ENCODE data around the gene SLC43A3. TPM values are rescaled to one million over a fixed set of nuclear protein-coding genes. Genes with fewer than 3 reads are reported as not detected.

The SLC43A3 gene
- total RNA-seq, 1 experiment from 2014 or later = 127 TPM

DNA sequence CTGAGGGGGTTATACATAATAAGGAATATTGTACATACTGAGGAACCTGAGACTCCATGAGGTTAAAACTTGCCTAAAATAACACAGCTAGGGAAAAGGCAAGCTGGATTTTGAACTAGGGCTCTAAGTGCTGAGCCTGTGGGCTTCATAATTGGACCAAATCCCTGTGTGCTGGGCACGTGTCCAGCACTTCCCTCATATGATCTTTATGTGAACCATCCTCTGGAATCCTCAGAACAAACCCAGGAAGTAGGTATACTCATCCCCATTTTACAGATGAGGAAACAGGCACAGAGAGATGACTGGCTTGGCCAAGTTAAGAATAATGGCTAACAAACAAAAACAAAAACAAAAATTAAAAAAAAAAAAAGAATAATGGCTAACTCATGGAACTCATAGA is 48.3 kb upstream of the SLC43A3 start:
- Mint-ChIP-seq H3K4me1 (ENCODE audit: low read depth, unreplicated experiment) (peaks cover 15% of the 10 kb centered on the region), H3K4me3 (ENCODE audit: low read depth, unreplicated experiment) (no peak overlapping the region), H3K27me3 (ENCODE audit: unreplicated experiment) (peaks cover 32% of the 10 kb centered on the region), H3K9me3 (ENCODE audit: low read depth, unreplicated experiment) (no peaks in the 10 kb centered on the region), H3K36me3 (ENCODE audit: insufficient read depth, unreplicated experiment) (peaks cover 17% of the 10 kb centered on the region), H3K27ac (ENCODE audit: unreplicated experiment) (no peak overlapping the region)
- BruUV-seq (replicated peaks) = no TSS peak
- intact Hi-C loops (cut with micrococcal nuclease; ENCODE audit: unreplicated experiment) = no loop called here
- DNase-seq = no peak
- CTCF ChIA-PET = no interaction called here
- TF ChIP-seq, protein P1, sequence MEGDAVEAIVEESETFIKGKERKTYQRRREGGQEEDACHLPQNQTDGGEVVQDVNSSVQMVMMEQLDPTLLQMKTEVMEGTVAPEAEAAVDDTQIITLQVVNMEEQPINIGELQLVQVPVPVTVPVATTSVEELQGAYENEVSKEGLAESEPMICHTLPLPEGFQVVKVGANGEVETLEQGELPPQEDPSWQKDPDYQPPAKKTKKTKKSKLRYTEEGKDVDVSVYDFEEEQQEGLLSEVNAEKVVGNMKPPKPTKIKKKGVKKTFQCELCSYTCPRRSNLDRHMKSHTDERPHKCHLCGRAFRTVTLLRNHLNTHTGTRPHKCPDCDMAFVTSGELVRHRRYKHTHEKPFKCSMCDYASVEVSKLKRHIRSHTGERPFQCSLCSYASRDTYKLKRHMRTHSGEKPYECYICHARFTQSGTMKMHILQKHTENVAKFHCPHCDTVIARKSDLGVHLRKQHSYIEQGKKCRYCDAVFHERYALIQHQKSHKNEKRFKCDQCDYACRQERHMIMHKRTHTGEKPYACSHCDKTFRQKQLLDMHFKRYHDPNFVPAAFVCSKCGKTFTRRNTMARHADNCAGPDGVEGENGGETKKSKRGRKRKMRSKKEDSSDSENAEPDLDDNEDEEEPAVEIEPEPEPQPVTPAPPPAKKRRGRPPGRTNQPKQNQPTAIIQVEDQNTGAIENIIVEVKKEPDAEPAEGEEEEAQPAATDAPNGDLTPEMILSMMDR (IDR thresholded peaks at IDR 0.05; ENCODE audit: unreplicated experiment) = no peak

DNA sequence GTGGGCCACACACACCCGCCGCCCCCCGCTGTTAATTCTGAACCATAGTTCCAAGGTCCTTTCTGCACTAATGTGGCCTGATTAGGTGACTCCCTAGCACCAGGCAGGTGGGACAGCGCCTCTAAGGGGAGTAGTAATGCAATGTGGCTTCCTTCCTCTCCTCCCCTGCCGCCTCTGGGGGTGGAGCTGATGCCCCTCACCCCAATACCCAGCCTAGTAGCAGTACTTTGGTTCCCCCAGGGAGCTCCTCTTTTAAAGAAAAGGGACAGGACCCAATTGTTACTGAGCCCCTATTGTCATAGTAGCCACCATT is 47.8 kb upstream of the SLC43A3 start:
- no TSS peak for BruUV-seq (replicated peaks)

DNA sequence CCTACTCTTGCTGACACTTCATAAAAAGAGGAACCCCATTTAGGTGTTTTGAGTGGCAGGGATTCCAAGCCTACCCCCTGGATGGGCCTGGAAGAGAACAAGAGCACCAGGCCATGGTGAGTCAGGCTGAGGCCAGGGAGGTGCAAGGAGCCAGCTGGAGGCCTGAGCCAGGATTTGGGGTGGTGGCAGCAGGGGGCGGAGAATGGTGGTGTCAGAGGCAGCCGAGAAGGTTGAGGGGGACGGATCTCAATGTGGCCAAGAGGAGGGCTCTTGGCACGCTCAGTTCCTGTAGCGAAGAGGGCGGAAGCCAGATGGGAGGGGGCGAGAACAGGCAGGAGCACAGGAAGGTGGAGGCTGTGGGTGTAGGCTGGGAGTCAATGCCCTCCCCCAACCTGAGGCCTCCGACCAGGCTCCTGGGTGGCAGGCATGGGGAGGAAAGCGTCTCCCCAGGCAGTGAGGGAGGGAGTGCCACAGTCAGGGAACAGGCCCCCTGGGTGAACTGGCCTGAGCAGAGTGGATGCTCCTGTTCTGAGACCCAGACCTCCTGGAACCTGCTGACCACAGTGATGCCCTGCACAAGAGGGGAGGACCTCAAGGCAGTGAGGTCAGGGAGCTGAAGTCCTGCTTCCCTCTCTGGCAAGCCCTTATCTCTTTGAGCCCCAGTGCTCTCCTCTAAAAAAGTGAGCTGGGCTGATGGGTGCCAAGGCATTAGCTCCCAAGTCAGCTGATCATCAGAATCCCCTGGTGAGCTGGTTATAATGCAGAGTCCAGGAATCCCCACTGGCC is 47.3 kb upstream of the SLC43A3 start:
- BruUV-seq (replicated peaks) = no TSS peak
- H3K27me3 Mint-ChIP-seq (ENCODE audit: unreplicated experiment) = peaks cover 32% of the 10 kb centered on the region
- H3K9me3 Mint-ChIP-seq (ENCODE audit: low read depth, unreplicated experiment) = no peaks in the 10 kb centered on the region
- no peak overlapping the region for H3K4me3 Mint-ChIP-seq (ENCODE audit: low read depth, unreplicated experiment)
- H3K4me1 Mint-ChIP-seq (ENCODE audit: low read depth, unreplicated experiment) = peaks cover 11% of the 10 kb centered on the region
- intact Hi-C loops (cut with micrococcal nuclease; ENCODE audit: unreplicated experiment) = no loop called here
- DNase-seq = no peak
- H3K27ac Mint-ChIP-seq (ENCODE audit: unreplicated experiment) = no peak overlapping the region
- H3K36me3 Mint-ChIP-seq (ENCODE audit: insufficient read depth, unreplicated experiment) = peaks cover 17% of the 10 kb centered on the region
- CTCF ChIA-PET = no interaction called here
- TF ChIP-seq, protein P1 (IDR thresholded peaks at IDR 0.05; ENCODE audit: unreplicated experiment) = no peak

More for the DNA sequence above, 47.8 kb upstream of the SLC43A3 start:
- CTCF ChIA-PET = no interaction called here
- TF ChIP-seq, protein P1 (IDR thresholded peaks at IDR 0.05; ENCODE audit: unreplicated experiment) = no peak
- Mint-ChIP-seq H3K27ac (ENCODE audit: unreplicated experiment) (no peak overlapping the region), H3K4me3 (ENCODE audit: low read depth, unreplicated experiment) (no peak overlapping the region), H3K9me3 (ENCODE audit: low read depth, unreplicated experiment) (no peaks in the 10 kb centered on the region), H3K27me3 (ENCODE audit: unreplicated experiment) (peaks cover 32% of the 10 kb centered on the region), H3K36me3 (ENCODE audit: insufficient read depth, unreplicated experiment) (peaks cover 17% of the 10 kb centered on the region), H3K4me1 (ENCODE audit: low read depth, unreplicated experiment) (peaks cover 11% of the 10 kb centered on the region)
- DNase-seq = no peak
- intact Hi-C loops (cut with micrococcal nuclease; ENCODE audit: unreplicated experiment) = no loop called here

DNA sequence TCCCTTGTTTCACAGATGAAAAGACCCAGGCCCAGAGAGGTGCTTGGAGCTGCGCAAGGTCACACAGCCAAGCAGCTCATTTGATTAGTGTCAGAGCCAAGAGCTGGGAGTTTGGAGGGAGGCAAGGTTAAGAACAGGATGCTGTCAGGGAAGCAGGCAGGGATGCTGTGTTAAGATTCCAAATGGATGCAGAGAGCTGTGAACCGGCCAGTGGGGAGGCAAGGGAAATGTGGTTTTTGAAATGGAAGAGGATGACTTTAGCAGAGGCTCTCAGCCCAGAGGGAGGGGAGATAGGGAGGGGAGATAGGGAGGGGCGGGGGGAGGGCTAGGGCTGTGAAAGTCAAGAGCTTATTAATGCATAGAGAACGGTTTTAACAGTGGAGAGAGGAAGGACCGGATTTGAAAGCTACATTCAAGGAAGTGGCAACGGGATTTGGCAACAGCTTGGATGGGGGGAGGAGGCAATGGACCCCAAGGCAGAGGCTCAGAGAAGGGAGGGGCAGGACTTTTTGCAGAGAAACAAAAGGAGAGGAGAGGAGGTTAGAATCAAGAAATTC is 46.4 kb upstream of the SLC43A3 start:
- CTCF ChIA-PET = no interaction called here
- H3K27me3 Mint-ChIP-seq (ENCODE audit: unreplicated experiment) = peaks cover 37% of the 10 kb centered on the region
- no peak overlapping the region for H3K27ac Mint-ChIP-seq (ENCODE audit: unreplicated experiment)
- H3K4me3 Mint-ChIP-seq (ENCODE audit: low read depth, unreplicated experiment) = no peak overlapping the region
- H3K36me3 Mint-ChIP-seq (ENCODE audit: insufficient read depth, unreplicated experiment) = peaks cover 17% of the 10 kb centered on the region
- intact Hi-C loops (cut with micrococcal nuclease; ENCODE audit: unreplicated experiment) = no loop called here
- peaks cover 11% of the 10 kb centered on the region for H3K4me1 Mint-ChIP-seq (ENCODE audit: low read depth, unreplicated experiment)
- TF ChIP-seq, protein P1 (IDR thresholded peaks at IDR 0.05; ENCODE audit: unreplicated experiment) = no peak
- DNase-seq = no peak
- H3K9me3 Mint-ChIP-seq (ENCODE audit: low read depth, unreplicated experiment) = no peaks in the 10 kb centered on the region
- BruUV-seq (replicated peaks) = no TSS peak

Measured in Calu3 (cell line).